Lower lobe of right lung (tissue), 2 donors: ENCODE measurements around the gene CPXM2. TPM values are rescaled to one million over a fixed set of nuclear protein-coding genes. Genes with fewer than 3 reads are reported as not detected.

Source experiments
- ATAC-seq, 2 donors: fragments of 200-7000 bp; cut with Tn5 transposase; one replicate each; pipeline ENCODE4 v1.9.1; 2020 to 2022; ENCODE audit warnings: mild to moderate bottlenecking in 2 of 2, moderate library complexity in 2 of 2
- DNase-seq: peaks from one replicate; pipeline ENCODE4 v3.0.0-alpha.2; 2020
- H3K27ac ChIP-seq: fragments of 200-600 bp; one replicate; pipeline ENCODE4 v1.8.0; 2022
- H3K27me3 ChIP-seq: fragments of 200-600 bp; one replicate; pipeline ENCODE4 v1.8.0; 2022; ENCODE audit warnings: low read depth
- H3K36me3 ChIP-seq: fragments of 200-600 bp; one replicate; pipeline ENCODE4 v1.8.0; 2022; ENCODE audit warnings: mild to moderate bottlenecking
- H3K4me1 ChIP-seq: fragments of 200-600 bp; one replicate; pipeline ENCODE4 v1.8.0; 2022
- H3K4me3 ChIP-seq: fragments of 200-600 bp; one replicate; pipeline ENCODE4 v1.8.0; 2022; ENCODE audit warnings: mild to moderate bottlenecking
- H3K9me3 ChIP-seq: fragments of 200-600 bp; one replicate; pipeline ENCODE4 v1.8.0; 2022
- CTCF ChIP-seq: fragments of 200-600 bp; IDR thresholded peaks from one replicate; pipeline ENCODE4 v1.8.0; 2022; ENCODE audit warnings: antibody characterized with exemption, mild to moderate bottlenecking
- intact Hi-C: fragments of 100-400 bp; cut with DNase I; formaldehyde crosslinking; loops from one replicate; pipeline ENCODE4 v1.11.0; 2022
- total RNA-seq: library from RNA; stranded (reverse); fragmentation: NEBNext Ultra II Directional; extraction: Animal tissue kit (Norgen Biotek cat#: 25700); gene quantifications from one replicate; pipeline ENCODE4 v1.2.1, GENCODE V29; 2021
- donor health status: DM: no; HTN: yes; CAD: no; lungs with severe emphysema.

Gene CPXM2
- total RNA-seq, 1 donor from 2014 or later = 6.3 TPM

DNA sequence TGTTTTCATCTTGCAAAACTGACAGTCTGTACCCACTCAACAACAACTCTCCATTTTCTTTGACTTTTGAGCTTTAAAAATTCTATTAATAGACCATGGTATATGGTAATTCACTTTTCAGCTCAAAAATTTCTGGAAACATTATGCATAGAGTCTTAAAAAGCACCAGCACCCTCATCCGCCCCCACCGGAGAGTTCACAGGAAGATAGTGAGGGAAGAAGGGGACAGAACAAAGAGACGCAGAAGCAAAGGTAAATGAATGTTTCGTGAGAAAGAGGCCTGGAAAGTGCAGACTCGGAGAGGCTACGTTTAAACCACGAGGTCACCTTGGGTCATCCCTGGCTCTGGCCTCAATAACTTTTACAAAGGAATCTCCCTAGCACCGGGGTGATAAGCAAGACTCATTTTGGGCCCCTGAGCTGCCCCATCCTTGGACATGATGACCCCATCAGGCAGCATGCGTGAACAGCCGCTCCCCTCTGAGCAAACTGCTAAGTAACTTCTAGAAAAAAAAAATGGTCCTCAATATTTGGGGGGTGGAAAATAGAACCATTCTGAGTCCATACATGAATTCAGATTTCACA, 96.3 kb downstream of the CPXM2 start:
- intact Hi-C loops = no loop called here
- Histone ChIP-seq H3K36me3 (no peaks in the 10 kb centered on the region), H3K4me3 (no peak overlapping the region), H3K9me3 (no peaks in the 10 kb centered on the region), H3K27me3 (no peaks in the 10 kb centered on the region), H3K4me1 (no peaks in the 10 kb centered on the region), H3K27ac (no peak overlapping the region)
- TF ChIP-seq CTCF = no peak
- no peak for ATAC-seq
- no peak for DNase-seq

GRCh38 chr10:123792248-123792978, 99.2 kb downstream of the CPXM2 start:
- no peak for DNase-seq
- no peak overlapping the region for H3K4me3 ChIP-seq
- H3K9me3 ChIP-seq = no peaks in the 10 kb centered on the region
- no peaks in the 10 kb centered on the region for H3K27me3 ChIP-seq
- no peak for ATAC-seq
- no peaks in the 10 kb centered on the region for H3K36me3 ChIP-seq
- intact Hi-C loops = no loop called here
- H3K4me1 ChIP-seq = no peaks in the 10 kb centered on the region
- no peak for TF ChIP-seq CTCF
- no peak overlapping the region for H3K27ac ChIP-seq

DNA sequence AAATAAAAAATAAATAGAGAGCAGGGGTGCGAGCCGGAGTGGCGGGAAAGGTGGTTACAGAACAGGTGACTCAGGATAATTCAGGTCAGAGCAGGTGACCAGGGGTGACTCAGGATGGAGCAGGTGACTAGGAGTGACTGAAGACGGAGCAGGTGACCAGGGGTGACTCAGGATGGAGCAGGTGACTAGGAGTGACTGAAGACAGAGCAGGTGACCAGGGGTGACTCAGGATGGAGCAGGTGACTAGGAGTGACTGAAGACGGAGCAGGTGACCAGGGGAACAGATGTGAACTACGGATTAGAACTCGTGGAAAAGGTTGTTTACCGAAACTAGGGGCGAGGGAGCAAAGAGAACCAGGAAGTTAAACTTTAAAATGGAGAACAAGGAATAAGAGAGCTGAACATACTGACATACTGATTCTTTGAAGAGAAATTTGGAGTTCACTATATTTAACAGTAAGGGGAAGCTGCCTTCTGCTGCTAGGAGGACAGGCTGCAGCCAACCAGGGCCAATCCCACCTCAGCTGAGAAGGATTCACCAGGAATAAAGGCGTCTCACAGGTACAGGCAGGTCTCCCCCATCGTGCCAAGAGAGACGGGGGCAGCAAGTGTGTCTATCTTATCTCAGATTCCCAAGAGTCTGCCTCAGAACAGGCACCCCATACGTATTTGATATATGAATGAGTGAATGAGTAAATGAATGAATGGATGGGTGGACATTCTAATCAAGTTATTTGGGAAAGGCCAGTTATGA, 101.3 kb downstream of the CPXM2 start:
- intact Hi-C loops = no loop called here
- DNase-seq = no peak
- no peaks in the 10 kb centered on the region for H3K36me3 ChIP-seq
- no peak overlapping the region for H3K4me3 ChIP-seq
- TF ChIP-seq CTCF = no peak
- no peak for ATAC-seq
- no peaks in the 10 kb centered on the region for H3K9me3 ChIP-seq
- no peak overlapping the region for H3K27ac ChIP-seq
- no peaks in the 10 kb centered on the region for H3K27me3 ChIP-seq
- no peaks in the 10 kb centered on the region for H3K4me1 ChIP-seq

DNA sequence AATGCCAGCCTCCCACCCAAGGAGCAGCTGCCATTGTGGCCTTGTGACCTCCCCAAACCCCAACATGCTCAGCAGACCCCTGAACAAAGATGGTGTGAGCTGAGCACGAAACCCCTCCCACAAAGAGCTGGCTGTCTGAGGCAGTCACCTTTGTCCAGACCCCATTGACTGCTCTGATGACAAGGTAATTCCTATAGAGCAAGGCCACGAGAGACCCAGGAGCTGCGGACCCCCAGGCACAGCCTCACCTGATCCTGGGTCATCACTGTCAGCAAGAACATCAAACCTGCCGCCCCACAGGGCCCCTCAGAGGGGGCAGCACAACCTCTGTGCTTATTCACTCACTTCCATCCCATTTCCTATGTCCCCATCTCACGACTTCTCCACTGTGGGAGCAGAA, 102.6 kb downstream of the CPXM2 start:
- no peak for TF ChIP-seq CTCF
- no peaks in the 10 kb centered on the region for H3K36me3 ChIP-seq
- intact Hi-C loops = no loop called here
- H3K4me3 ChIP-seq = no peak overlapping the region
- H3K27ac ChIP-seq = no peak overlapping the region
- no peaks in the 10 kb centered on the region for H3K9me3 ChIP-seq
- no peaks in the 10 kb centered on the region for H3K27me3 ChIP-seq
- H3K4me1 ChIP-seq = no peaks in the 10 kb centered on the region
- no peak for DNase-seq
- no peak for ATAC-seq

- H3K36me3 ChIP-seq = no peaks in the 10 kb centered on the region
- H3K4me3 ChIP-seq = no peak overlapping the region
- no peak for TF ChIP-seq CTCF
- H3K4me1 ChIP-seq = no peaks in the 10 kb centered on the region
- H3K27ac ChIP-seq = no peak overlapping the region
- H3K9me3 ChIP-seq = no peaks in the 10 kb centered on the region
- DNase-seq = no peak
- ATAC-seq = no peak
- peaks cover 5% of the 10 kb centered on the region for H3K27me3 ChIP-seq
- intact Hi-C loops = no loop called here
These were observed 104.0 kb downstream of the CPXM2 start for GRCh38 chr10:123787566-123787965.
